Neuron (in vitro differentiated cells): ENCODE measurements around the gene SPEM3.

Source experiments
- H2AFZ ChIP-seq: one replicate; pipeline ENCODE4 v1.6.1; 2013; ENCODE audit warnings: low read depth, mild to moderate bottlenecking, inconsistent platforms, low read length, moderate library complexity
- H3K27me3 ChIP-seq: one replicate; pipeline ENCODE4 v1.6.1; 2013; ENCODE audit warnings: low read length; ENCODE audit not compliant: insufficient read depth
- H3K36me3 ChIP-seq: one replicate; pipeline ENCODE4 v1.6.1; 2013; ENCODE audit warnings: low read length; ENCODE audit not compliant: insufficient read depth
- H3K4me1 ChIP-seq: one replicate; pipeline ENCODE4 v1.6.1; 2013; ENCODE audit warnings: low read length; ENCODE audit not compliant: insufficient read depth
- H3K4me3 ChIP-seq: 2 replicates; pipeline ENCODE4 v1.5.1; 2013; ENCODE audit warnings: mild to moderate bottlenecking, low read length, moderate library complexity
- H3K9me3 ChIP-seq: one replicate; pipeline ENCODE4 v1.6.1; 2013; ENCODE audit warnings: low read length

The SPEM3 gene

GRCh38 chr17:7443499-7444485 is 15.1 kb downstream of the SPEM3 start:
- Histone ChIP-seq H3K27me3 (peaks cover 5% of the 10 kb centered on the region), H3K4me3 (no peak overlapping the region), H3K4me1 (peaks cover 24% of the 10 kb centered on the region), H3K36me3 (no peaks in the 10 kb centered on the region), H2AFZ (no peak overlapping the region), H3K9me3 (no peaks in the 10 kb centered on the region)

GRCh38 chr17:7444682-7445618 is 16.3 kb downstream of the SPEM3 start, which contains the start of gene CHRNB1:
Gene CHRNB1 (plus strand): TSS chr17:7445061. CDS start chr17:7445128, 67 bp downstream.
- H2AFZ ChIP-seq: peak within 1 kb of the TSS; percentile 29
- H3K36me3 ChIP-seq: no peaks in the 10 kb centered on the region
- no peaks in the 10 kb centered on the region for H3K9me3 ChIP-seq
- peaks cover 15% of the 10 kb centered on the region for H3K4me1 ChIP-seq
- peak within 1 kb of the TSS; percentile 40 for H3K4me3 ChIP-seq
- no peaks in the 10 kb centered on the region for H3K27me3 ChIP-seq

GRCh38 chr17:7445619-7445968 is 16.9 kb downstream of the SPEM3 start:
- H3K4me3 ChIP-seq: peak overlapping the region; percentile 40
- H3K4me1 ChIP-seq: peaks cover 11% of the 10 kb centered on the region
- H3K27me3 ChIP-seq: no peaks in the 10 kb centered on the region
- H3K36me3 ChIP-seq: no peaks in the 10 kb centered on the region
- peak overlapping the region; percentile 29 for H2AFZ ChIP-seq
- no peaks in the 10 kb centered on the region for H3K9me3 ChIP-seq

GRCh38 chr17:7448461-7448860 is 19.8 kb downstream of the SPEM3 start:
- Histone ChIP-seq H3K4me1 (peaks cover 2% of the 10 kb centered on the region), H3K4me3 (no peak overlapping the region), H2AFZ (no peak overlapping the region), H3K36me3 (no peaks in the 10 kb centered on the region), H3K27me3 (no peaks in the 10 kb centered on the region), H3K9me3 (no peaks in the 10 kb centered on the region)

- Histone ChIP-seq H3K36me3 (peaks cover 17% of the 10 kb centered on the region), H3K4me1 (no peaks in the 10 kb centered on the region), H3K9me3 (no peaks in the 10 kb centered on the region), H3K27me3 (no peaks in the 10 kb centered on the region), H3K4me3 (no peak overlapping the region), H2AFZ (no peak overlapping the region)
Measured at GRCh38 chr17:7459961-7460545, 31.4 kb downstream of the SPEM3 start.

- Histone ChIP-seq H3K4me3 (no peak overlapping the region), H3K27me3 (no peaks in the 10 kb centered on the region), H2AFZ (no peak overlapping the region), H3K36me3 (peaks cover 17% of the 10 kb centered on the region), H3K4me1 (no peaks in the 10 kb centered on the region), H3K9me3 (no peaks in the 10 kb centered on the region)
Measured at GRCh38 chr17:7460850-7461660, 32.4 kb downstream of the SPEM3 start.

- peaks cover 10% of the 10 kb centered on the region for H3K4me1 ChIP-seq
Measured at GRCh38 chr17:7462474-7463371, 34.1 kb downstream of the SPEM3 start.

GRCh38 chr17:7463372-7463846 is 34.8 kb downstream of the SPEM3 start:
- H3K4me3 ChIP-seq: no peak overlapping the region
- H3K9me3 ChIP-seq: no peaks in the 10 kb centered on the region
- H2AFZ ChIP-seq: no peak overlapping the region
- peaks cover 15% of the 10 kb centered on the region for H3K4me1 ChIP-seq
- H3K27me3 ChIP-seq: no peaks in the 10 kb centered on the region
- peaks cover 22% of the 10 kb centered on the region for H3K36me3 ChIP-seq

More at GRCh38 chr17:7462474-7463371, 34.1 kb downstream of the SPEM3 start:
- H3K27me3 ChIP-seq: no peaks in the 10 kb centered on the region
- no peaks in the 10 kb centered on the region for H3K9me3 ChIP-seq
- H3K4me3 ChIP-seq: no peak overlapping the region
- peaks cover 22% of the 10 kb centered on the region for H3K36me3 ChIP-seq
- no peak overlapping the region for H2AFZ ChIP-seq

- H3K9me3 ChIP-seq: no peaks in the 10 kb centered on the region
- no peak overlapping the region for H3K4me3 ChIP-seq
- H2AFZ ChIP-seq: no peak overlapping the region
- H3K27me3 ChIP-seq: no peaks in the 10 kb centered on the region
- peaks cover 22% of the 10 kb centered on the region for H3K36me3 ChIP-seq
- H3K4me1 ChIP-seq: peaks cover 16% of the 10 kb centered on the region
Measured at GRCh38 chr17:7464081-7464480, 35.4 kb downstream of the SPEM3 start.

- H3K4me3 ChIP-seq: no peak overlapping the region
- no peak overlapping the region for H2AFZ ChIP-seq
- no peaks in the 10 kb centered on the region for H3K27me3 ChIP-seq
- peaks cover 16% of the 10 kb centered on the region for H3K4me1 ChIP-seq
- peaks cover 22% of the 10 kb centered on the region for H3K36me3 ChIP-seq
- no peaks in the 10 kb centered on the region for H3K9me3 ChIP-seq
Measured at GRCh38 chr17:7465597-7466275, 37.1 kb downstream of the SPEM3 start.

- H3K4me3 ChIP-seq: no peak overlapping the region
- no peak overlapping the region for H2AFZ ChIP-seq
- H3K27me3 ChIP-seq: no peaks in the 10 kb centered on the region
- peaks cover 22% of the 10 kb centered on the region for H3K36me3 ChIP-seq
- H3K9me3 ChIP-seq: no peaks in the 10 kb centered on the region
- peaks cover 16% of the 10 kb centered on the region for H3K4me1 ChIP-seq
Measured at GRCh38 chr17:7466318-7466638, 37.6 kb downstream of the SPEM3 start.
